Trophoblast cell (in vitro differentiated cells and primary cell): ENCODE measurements around the gene PTPRM.

Source experiments
- DNase-seq, 2 donors: peaks; one replicate each; pipeline ENCODE4 v3.0.0-alpha.2; 2016
- H2AFZ ChIP-seq: 2 replicates; pipeline ENCODE4 v1.6.1; 2013; ENCODE audit warnings: low read length, moderate library complexity, mild to moderate bottlenecking; ENCODE audit not compliant: insufficient read depth, poor library complexity
- H2AK5ac ChIP-seq: 2 replicates; pipeline ENCODE4 v1.6.1; 2013; ENCODE audit warnings: mild to moderate bottlenecking, low read length
- H2BK120ac ChIP-seq: 2 replicates; pipeline ENCODE4 v1.6.1; 2013; ENCODE audit warnings: low read length, mild to moderate bottlenecking, moderate library complexity; ENCODE audit not compliant: insufficient read depth, poor library complexity
- H2BK12ac ChIP-seq: 2 replicates; pipeline ENCODE4 v1.6.1; 2013; ENCODE audit warnings: mild to moderate bottlenecking, low read length, moderate library complexity
- H2BK5ac ChIP-seq: 2 replicates; pipeline ENCODE4 v1.6.1; 2013; ENCODE audit warnings: low read length, low read depth, moderate library complexity, mild to moderate bottlenecking; ENCODE audit not compliant: poor library complexity
- H3K14ac ChIP-seq: 2 replicates; pipeline ENCODE4 v1.6.1; 2013; ENCODE audit warnings: mild to moderate bottlenecking, low read length
- H3K18ac ChIP-seq: 2 replicates; pipeline ENCODE4 v1.6.1; 2013; ENCODE audit warnings: mild to moderate bottlenecking, low read length
- H3K23ac ChIP-seq: 2 replicates; pipeline ENCODE4 v1.6.1; 2013; ENCODE audit warnings: low read length
- H3K27ac ChIP-seq: 2 replicates; pipeline ENCODE4 v1.5.1; 2013; ENCODE audit warnings: low read depth, mild to moderate bottlenecking, inconsistent platforms, low read length, moderate library complexity
- H3K27me3 ChIP-seq: 2 replicates; pipeline ENCODE4 v1.6.1; 2013; ENCODE audit warnings: inconsistent platforms, mild to moderate bottlenecking, low read length, moderate library complexity; ENCODE audit not compliant: insufficient read depth
- H3K36me3 ChIP-seq, 2 experiments: 1 replicate in 1 of 2; 2 replicates in 1 of 2; pipeline ENCODE4 v1.6.1; 2013; ENCODE audit warnings: low read length in 2 of 2, mild to moderate bottlenecking in 2 of 2, moderate library complexity in 1 of 2; ENCODE audit not compliant: insufficient read depth in 2 of 2, control insufficient read depth in 1 of 2
- H3K4ac ChIP-seq: 2 replicates; pipeline ENCODE4 v1.6.1; 2013; ENCODE audit warnings: low read depth, mild to moderate bottlenecking, low read length, moderate library complexity
- H3K4me1 ChIP-seq, 2 experiments: 1 replicate in 1 of 2; 2 replicates in 1 of 2; pipeline ENCODE4 v1.6.1; 2013; ENCODE audit warnings: low read length in 2 of 2, mild to moderate bottlenecking in 2 of 2, moderate library complexity in 1 of 2; ENCODE audit not compliant: insufficient read depth in 2 of 2, control insufficient read depth in 1 of 2
- H3K4me2 ChIP-seq: 2 replicates; pipeline ENCODE4 v1.6.1; 2013; ENCODE audit warnings: inconsistent platforms, mild to moderate bottlenecking, low read length, moderate library complexity
- H3K4me3 ChIP-seq: 2 replicates; pipeline ENCODE4 v1.5.1; 2013; ENCODE audit warnings: mild to moderate bottlenecking, low read depth, low read length, inconsistent platforms
- H3K79me1 ChIP-seq: one replicate; pipeline ENCODE4 v1.6.1; 2013; ENCODE audit warnings: low read length
- H3K79me2 ChIP-seq: 2 replicates; pipeline ENCODE4 v1.6.1; 2013; ENCODE audit warnings: low read length, mild to moderate bottlenecking; ENCODE audit not compliant: control insufficient read depth, insufficient read depth, poor library complexity
- H3K9ac ChIP-seq: 2 replicates; pipeline ENCODE4 v1.6.1; 2013; ENCODE audit warnings: mild to moderate bottlenecking, low read length
- H3K9me3 ChIP-seq: 2 replicates; pipeline ENCODE4 v1.6.1; 2013; ENCODE audit warnings: low read depth, mild to moderate bottlenecking, control low read depth, inconsistent platforms, low read length; ENCODE audit not compliant: insufficient read depth
- H4K12ac ChIP-seq: 2 replicates; pipeline ENCODE4 v1.6.1; 2013; ENCODE audit warnings: low read depth, mild to moderate bottlenecking, low read length, moderate library complexity
- H4K8ac ChIP-seq: 2 replicates; pipeline ENCODE4 v1.6.1; 2013; ENCODE audit warnings: low read depth, mild to moderate bottlenecking, low read length, moderate library complexity
- H4K91ac ChIP-seq: one replicate; pipeline ENCODE4 v1.6.1; 2013; ENCODE audit warnings: low read depth, mild to moderate bottlenecking, low read length, moderate library complexity
- WGBS: extraction: QIAGEN DNeasy Blood & Tissue Kit; methylation state at CpG from one replicate; pipeline ENCODE4 v1.1.7; 2013; ENCODE audit warnings: missing lambda C conversion rate; ENCODE audit not compliant: insufficient read length, insufficient coverage; ENCODE audit errors: extremely low coverage; 5-methylcytosine and 5-hydroxymethylcytosine counted together

Gene PTPRM

GRCh38 chr18:7728297-7728696 is 161.2 kb downstream of the PTPRM start:
- Histone ChIP-seq H4K91ac (peak overlapping the region; percentile 11), H2BK120ac (no peak overlapping the region), H3K79me1 (peaks cover 11% of the 10 kb centered on the region), H3K18ac (no peak overlapping the region), H3K9me3 (no peaks in the 10 kb centered on the region), H3K79me2 (no peaks in the 10 kb centered on the region), H3K4me1 (peaks cover 2 to 10% of the 10 kb centered on the region in 2 experiments), H4K12ac (no peak overlapping the region), H3K4me2 (no peak overlapping the region), H2BK12ac (no peak overlapping the region), H4K8ac (no peak overlapping the region), H2AFZ (no peak overlapping the region), H3K9ac (no peak overlapping the region), H3K36me3 (no peaks in the 10 kb centered on the region), H3K14ac (no peak overlapping the region), H2AK5ac (no peak overlapping the region), H3K27ac (peak overlapping the region; percentile 29), H3K4me3 (no peak overlapping the region), H3K27me3 (no peaks in the 10 kb centered on the region), H2BK5ac (peak overlapping the region; percentile 8), H3K23ac (no peak overlapping the region), H3K4ac (no peak overlapping the region)
- DNase-seq = peak; percentile 48 to 54
- WGBS = no CpG with 5 or more reads among the region's 4 CpGs

- H3K4ac ChIP-seq = no peak overlapping the region
- no peak overlapping the region for H3K18ac ChIP-seq
- H3K27me3 ChIP-seq = no peaks in the 10 kb centered on the region
- WGBS = no CpG with 5 or more reads among the region's 3 CpGs
- no peak overlapping the region for H4K12ac ChIP-seq
- no peak overlapping the region for H4K91ac ChIP-seq
- peaks cover 3 to 9% of the 10 kb centered on the region in 2 experiments for H3K4me1 ChIP-seq
- H3K79me2 ChIP-seq = no peaks in the 10 kb centered on the region
- no peak overlapping the region for H3K23ac ChIP-seq
- no peaks in the 10 kb centered on the region for H3K9me3 ChIP-seq
- H2BK12ac ChIP-seq = no peak overlapping the region
- no peak overlapping the region for H4K8ac ChIP-seq
- H3K4me3 ChIP-seq = no peak overlapping the region
- no peak for DNase-seq
- no peak overlapping the region for H2AK5ac ChIP-seq
- H3K36me3 ChIP-seq = no peaks in the 10 kb centered on the region
- H3K14ac ChIP-seq = no peak overlapping the region
- H2AFZ ChIP-seq = no peak overlapping the region
- no peak overlapping the region for H3K27ac ChIP-seq
- H2BK120ac ChIP-seq = no peak overlapping the region
- no peak overlapping the region for H2BK5ac ChIP-seq
- no peak overlapping the region for H3K9ac ChIP-seq
- peaks cover 13% of the 10 kb centered on the region for H3K79me1 ChIP-seq
- no peak overlapping the region for H3K4me2 ChIP-seq
Observed at GRCh38 chr18:7729868-7730267, 162.8 kb downstream of the PTPRM start.

- peaks cover 7 to 13% of the 10 kb centered on the region in 2 experiments for H3K4me1 ChIP-seq
- H4K12ac ChIP-seq = no peak overlapping the region
- no peak overlapping the region for H2BK12ac ChIP-seq
- no peak overlapping the region for H3K4me3 ChIP-seq
- H3K4me2 ChIP-seq = no peak overlapping the region
- no peak overlapping the region for H2BK120ac ChIP-seq
- no peak for DNase-seq
- H3K23ac ChIP-seq = no peak overlapping the region
- no peak overlapping the region for H3K4ac ChIP-seq
- no peaks in the 10 kb centered on the region for H3K27me3 ChIP-seq
- H3K79me1 ChIP-seq = peaks cover 17% of the 10 kb centered on the region
- no peak overlapping the region for H4K8ac ChIP-seq
- H2BK5ac ChIP-seq = no peak overlapping the region
- no peak overlapping the region for H3K14ac ChIP-seq
- H2AK5ac ChIP-seq = no peak overlapping the region
- H2AFZ ChIP-seq = no peak overlapping the region
- no peak overlapping the region for H3K27ac ChIP-seq
- no CpG with 5 or more reads among the region's 4 CpGs for WGBS
- H3K9me3 ChIP-seq = no peaks in the 10 kb centered on the region
- H3K36me3 ChIP-seq = no peaks in the 10 kb centered on the region
- H3K79me2 ChIP-seq = no peaks in the 10 kb centered on the region
- no peak overlapping the region for H3K18ac ChIP-seq
- no peak overlapping the region for H4K91ac ChIP-seq
- H3K9ac ChIP-seq = no peak overlapping the region
Observed at GRCh38 chr18:7730682-7731081, 163.6 kb downstream of the PTPRM start.

- H3K36me3 ChIP-seq = no peaks in the 10 kb centered on the region
- no peak overlapping the region for H2BK12ac ChIP-seq
- WGBS = no CpG with 5 or more reads among the region's 1 CpG
- H4K91ac ChIP-seq = peak overlapping the region; percentile 71
- H3K79me2 ChIP-seq = no peaks in the 10 kb centered on the region
- peaks cover 10 to 18% of the 10 kb centered on the region in 2 experiments for H3K4me1 ChIP-seq
- peak overlapping the region; percentile 57 for H3K4ac ChIP-seq
- peak overlapping the region; percentile 29 for H3K14ac ChIP-seq
- no peak overlapping the region for H3K23ac ChIP-seq
- DNase-seq = peak; percentile 3 to 23
- H3K79me1 ChIP-seq = peaks cover 16% of the 10 kb centered on the region
- H2BK5ac ChIP-seq = peak overlapping the region; percentile 90
- H3K9ac ChIP-seq = no peak overlapping the region
- H4K12ac ChIP-seq = no peak overlapping the region
- H2BK120ac ChIP-seq = peak overlapping the region; percentile 88
- peak overlapping the region; percentile 72 for H4K8ac ChIP-seq
- H3K27me3 ChIP-seq = no peaks in the 10 kb centered on the region
- H2AK5ac ChIP-seq = no peak overlapping the region
- H3K27ac ChIP-seq = peak overlapping the region; percentile 79
- H3K4me3 ChIP-seq = no peak overlapping the region
- no peak overlapping the region for H3K18ac ChIP-seq
- H3K9me3 ChIP-seq = no peaks in the 10 kb centered on the region
- no peak overlapping the region for H3K4me2 ChIP-seq
- H2AFZ ChIP-seq = no peak overlapping the region
Observed at GRCh38 chr18:7733642-7734041, 166.5 kb downstream of the PTPRM start.
